ENCODE measurements around the gene LRP1-AS.

LRP1-AS gene

GRCh38 chr12:57178213-57178612 lies 30.8 kb upstream of the LRP1-AS start:
- TF ChIP-seq, protein P1, sequence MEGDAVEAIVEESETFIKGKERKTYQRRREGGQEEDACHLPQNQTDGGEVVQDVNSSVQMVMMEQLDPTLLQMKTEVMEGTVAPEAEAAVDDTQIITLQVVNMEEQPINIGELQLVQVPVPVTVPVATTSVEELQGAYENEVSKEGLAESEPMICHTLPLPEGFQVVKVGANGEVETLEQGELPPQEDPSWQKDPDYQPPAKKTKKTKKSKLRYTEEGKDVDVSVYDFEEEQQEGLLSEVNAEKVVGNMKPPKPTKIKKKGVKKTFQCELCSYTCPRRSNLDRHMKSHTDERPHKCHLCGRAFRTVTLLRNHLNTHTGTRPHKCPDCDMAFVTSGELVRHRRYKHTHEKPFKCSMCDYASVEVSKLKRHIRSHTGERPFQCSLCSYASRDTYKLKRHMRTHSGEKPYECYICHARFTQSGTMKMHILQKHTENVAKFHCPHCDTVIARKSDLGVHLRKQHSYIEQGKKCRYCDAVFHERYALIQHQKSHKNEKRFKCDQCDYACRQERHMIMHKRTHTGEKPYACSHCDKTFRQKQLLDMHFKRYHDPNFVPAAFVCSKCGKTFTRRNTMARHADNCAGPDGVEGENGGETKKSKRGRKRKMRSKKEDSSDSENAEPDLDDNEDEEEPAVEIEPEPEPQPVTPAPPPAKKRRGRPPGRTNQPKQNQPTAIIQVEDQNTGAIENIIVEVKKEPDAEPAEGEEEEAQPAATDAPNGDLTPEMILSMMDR (IDR thresholded peaks at IDR 0.05; ENCODE audit: unreplicated experiment in 3 of 3): no peak
- no peaks in the 10 kb centered on the region for H3K27me3 Mint-ChIP-seq (ENCODE audit: low read depth)
- H3K27ac Mint-ChIP-seq: no peak overlapping the region
- peaks cover 7% of the 10 kb centered on the region for H3K4me1 Mint-ChIP-seq
- H3K9me3 Mint-ChIP-seq: no peaks in the 10 kb centered on the region
- H3K4me3 Mint-ChIP-seq: no peak overlapping the region
- H3K36me3 Mint-ChIP-seq (ENCODE audit: low read depth): peaks cover 49% of the 10 kb centered on the region

GRCh38 chr12:57177354-57177753 lies 29.9 kb upstream of the LRP1-AS start:
- Mint-ChIP-seq H3K9me3 (no peaks in the 10 kb centered on the region), H3K4me1 (peaks cover 14% of the 10 kb centered on the region), H3K27me3 (ENCODE audit: low read depth) (no peaks in the 10 kb centered on the region), H3K36me3 (ENCODE audit: low read depth) (peaks cover 50% of the 10 kb centered on the region), H3K27ac (no peak overlapping the region), H3K4me3 (no peak overlapping the region)
- TF ChIP-seq, protein P1 (IDR thresholded peaks at IDR 0.05; ENCODE audit: unreplicated experiment in 3 of 3): no peak

GRCh38 chr12:57176846-57177245 lies 29.4 kb upstream of the LRP1-AS start:
- peaks cover 15% of the 10 kb centered on the region for H3K4me1 Mint-ChIP-seq
- no peaks in the 10 kb centered on the region for H3K27me3 Mint-ChIP-seq (ENCODE audit: low read depth)

DNA sequence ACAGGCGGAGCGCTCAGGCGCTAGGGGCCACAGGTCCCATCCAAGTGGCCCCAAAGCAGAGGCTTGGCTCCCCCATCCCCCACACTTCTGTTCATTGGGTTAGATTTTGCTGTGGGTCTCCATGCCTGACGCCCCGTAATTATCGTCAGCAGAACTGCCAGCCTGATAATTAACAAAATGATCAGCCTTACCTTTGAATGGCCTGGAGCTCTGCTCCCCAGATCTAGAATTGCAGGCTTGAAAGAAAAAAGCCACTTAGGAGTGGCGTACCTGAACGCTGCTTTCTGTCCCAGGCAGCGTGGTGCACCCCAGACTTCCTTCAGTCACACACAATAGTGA lies 28.7 kb upstream of the LRP1-AS start:
- H3K27me3 Mint-ChIP-seq (ENCODE audit: low read depth): no peaks in the 10 kb centered on the region
- H3K9me3 Mint-ChIP-seq: no peaks in the 10 kb centered on the region
- peaks cover 48% of the 10 kb centered on the region for H3K36me3 Mint-ChIP-seq (ENCODE audit: low read depth)
- TF ChIP-seq, protein P1 (IDR thresholded peaks at IDR 0.05; ENCODE audit: unreplicated experiment in 3 of 3): peak in 1 of 3 experiments; percentile 21
- H3K27ac Mint-ChIP-seq: peak overlapping the region in 1 of 3 experiments; percentile 53
- H3K4me1 Mint-ChIP-seq: peaks cover 13% of the 10 kb centered on the region
- no peak overlapping the region for H3K4me3 Mint-ChIP-seq

More at GRCh38 chr12:57176846-57177245, 29.4 kb upstream of the LRP1-AS start:
- H3K9me3 Mint-ChIP-seq: no peaks in the 10 kb centered on the region
- TF ChIP-seq, protein P1 (IDR thresholded peaks at IDR 0.05; ENCODE audit: unreplicated experiment in 3 of 3): no peak
- peaks cover 51% of the 10 kb centered on the region for H3K36me3 Mint-ChIP-seq (ENCODE audit: low read depth)
- H3K4me3 Mint-ChIP-seq: no peak overlapping the region
- H3K27ac Mint-ChIP-seq: no peak overlapping the region

- Mint-ChIP-seq H3K27me3 (ENCODE audit: low read depth) (no peaks in the 10 kb centered on the region), H3K27ac (peak overlapping the region in 1 of 3 experiments; percentile 53), H3K4me3 (no peak overlapping the region), H3K9me3 (no peaks in the 10 kb centered on the region), H3K4me1 (peaks cover 18% of the 10 kb centered on the region), H3K36me3 (ENCODE audit: low read depth) (peaks cover 50% of the 10 kb centered on the region)
- TF ChIP-seq, protein P1 (IDR thresholded peaks at IDR 0.05; ENCODE audit: unreplicated experiment in 3 of 3): peak; percentile 50 to 62 (median 59)
These were observed 28.2 kb upstream of the LRP1-AS start for GRCh38 chr12:57175428-57176138.

DNA sequence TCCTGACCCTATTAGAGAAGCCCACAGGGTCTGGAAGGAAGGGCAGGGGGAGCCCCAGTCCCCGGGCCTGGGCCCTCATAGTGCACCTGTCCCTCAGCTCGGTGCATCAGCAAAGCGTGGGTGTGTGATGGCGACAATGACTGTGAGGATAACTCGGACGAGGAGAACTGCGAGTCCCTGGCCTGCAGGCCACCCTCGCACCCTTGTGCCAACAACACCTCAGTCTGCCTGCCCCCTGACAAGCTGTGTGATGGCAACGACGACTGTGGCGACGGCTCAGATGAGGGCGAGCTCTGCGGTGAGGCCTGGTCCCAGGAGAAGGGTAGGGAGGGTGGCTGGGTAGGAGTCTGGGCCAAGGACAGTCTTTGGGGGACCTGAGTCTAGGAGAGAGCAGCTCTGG lies 26.3 kb upstream of the LRP1-AS start:
- Mint-ChIP-seq H3K4me3 (no peak overlapping the region), H3K27me3 (ENCODE audit: low read depth) (no peaks in the 10 kb centered on the region), H3K9me3 (no peaks in the 10 kb centered on the region), H3K4me1 (peaks cover 27% of the 10 kb centered on the region), H3K36me3 (ENCODE audit: low read depth) (peaks cover 53% of the 10 kb centered on the region), H3K27ac (no peak overlapping the region)
- TF ChIP-seq, protein P1 (IDR thresholded peaks at IDR 0.05; ENCODE audit: unreplicated experiment in 3 of 3): no peak
